Cerebellar nuclear complex (tissue), 1 donor: ENCODE results near the gene LPCAT2.
"Not testable (repeated sequence)": the region's sequence is repeated elsewhere in the genome, so short reads cannot be mapped to it uniquely, and the experiment has no call there.

Experiments used
- DNase-seq, 2 experiments: peaks; one replicate each; lab custom pipeline; 2025; lab: John Stamatoyannopoulos, UW

Gene LPCAT2

DNA sequence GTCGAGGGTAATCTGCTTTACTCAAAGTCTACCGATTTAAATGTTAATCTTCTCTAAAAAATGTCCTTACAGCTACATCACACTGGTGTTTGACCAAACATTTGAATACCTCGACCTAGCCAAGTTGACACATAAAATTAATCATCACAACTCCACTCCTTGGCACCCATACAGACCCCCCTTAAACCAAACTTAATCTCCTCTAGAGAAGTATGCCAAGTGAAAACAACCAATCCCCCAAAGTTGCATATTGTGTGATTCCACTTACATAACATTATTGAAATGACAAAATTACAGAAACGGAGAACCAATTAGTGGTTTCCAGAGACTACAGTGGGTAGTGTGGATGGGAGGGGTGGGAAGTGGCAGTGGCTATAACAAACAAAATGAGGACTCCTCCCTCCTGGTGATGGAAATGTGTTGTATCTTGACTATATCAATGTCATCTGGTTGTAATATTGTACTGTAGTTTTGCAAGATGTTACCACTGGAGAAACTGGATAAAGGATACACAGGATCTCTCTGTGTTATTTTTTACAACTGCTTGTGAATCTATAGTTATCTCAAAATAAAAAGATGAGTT, 97.0 kb downstream of the LPCAT2 start:
- no peak for DNase-seq

- DNase-seq = no peak
Measured at GRCh38 chr16:55613613-55614335, 104.9 kb downstream of the LPCAT2 start.

DNA sequence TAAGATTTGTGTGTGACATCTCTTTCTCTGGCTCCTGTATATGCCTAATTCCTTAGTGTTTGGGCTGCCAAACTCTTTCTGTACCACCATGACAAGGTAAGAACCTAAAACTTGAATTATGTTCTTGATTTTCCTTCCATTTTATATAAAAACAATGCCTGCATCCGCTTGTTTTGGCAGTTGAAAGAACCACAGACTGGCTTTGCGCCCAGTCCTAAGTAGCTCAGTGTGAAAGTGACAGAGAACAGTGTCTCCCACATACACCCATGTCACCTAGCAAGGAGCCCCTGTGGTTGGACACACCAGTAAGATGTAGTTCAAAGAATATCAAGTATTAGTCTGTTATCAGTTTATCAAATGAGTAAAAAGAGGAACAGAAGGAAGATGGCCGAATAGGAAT, 106.2 kb downstream of the LPCAT2 start:
- DNase-seq = no peak

DNA sequence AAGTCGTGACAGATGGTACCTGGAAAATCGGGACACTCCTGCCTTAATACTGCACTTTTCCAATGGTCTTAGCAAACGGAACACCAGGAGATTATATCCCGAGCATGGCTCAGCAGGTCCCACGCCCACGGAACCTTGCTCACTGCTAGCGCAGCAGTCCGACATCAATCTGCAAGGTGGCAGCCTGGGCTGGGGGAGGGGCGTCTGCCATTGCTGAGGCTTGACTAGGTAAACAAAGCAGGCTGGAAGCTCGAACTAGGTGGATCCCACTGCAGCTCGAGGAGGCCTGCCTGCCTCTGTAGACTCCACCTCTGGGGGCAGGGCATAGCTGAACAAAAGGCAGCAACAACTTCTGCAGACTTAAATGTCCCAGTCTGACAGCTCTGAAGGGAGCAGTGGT, 106.8 kb downstream of the LPCAT2 start:
- DNase-seq = not testable (repeated sequence)

DNA sequence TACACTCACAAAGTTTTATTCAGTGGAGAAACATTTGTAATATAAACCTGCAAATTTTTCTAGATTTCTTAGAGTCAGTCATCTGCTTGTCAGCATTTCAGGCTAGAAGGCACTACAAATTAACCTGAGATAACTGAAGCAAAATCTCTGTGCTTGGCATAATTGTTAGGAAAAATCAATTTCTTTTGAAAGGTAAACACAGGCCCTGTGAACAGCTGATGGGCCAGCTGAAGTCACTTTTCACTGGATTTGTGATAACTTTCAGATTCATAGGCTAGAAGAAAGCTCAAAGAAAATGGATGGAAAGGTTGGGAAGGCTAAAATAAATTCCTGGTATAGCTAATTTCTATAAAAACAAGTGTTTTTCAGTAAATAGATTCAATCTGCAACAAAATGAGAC, 112.9 kb downstream of the LPCAT2 start:
- no peak for DNase-seq

DNA sequence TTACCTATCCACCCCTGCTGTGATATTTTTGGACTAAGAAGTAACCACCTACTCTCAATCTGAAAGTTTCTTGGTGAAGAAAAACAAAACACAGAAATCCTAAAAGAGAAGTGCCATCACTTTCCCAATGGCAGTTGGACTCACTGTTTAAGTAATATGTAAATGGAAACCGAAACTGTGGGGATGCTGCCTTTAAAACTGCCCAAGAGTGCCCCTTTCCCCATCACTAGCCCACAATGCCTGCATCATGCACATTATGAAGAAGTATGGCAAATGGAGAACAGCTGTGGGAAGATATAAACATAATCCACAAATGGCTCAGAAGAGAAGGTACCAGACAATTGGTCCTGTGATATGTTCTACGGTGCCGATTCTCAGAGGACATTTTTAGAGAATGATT, 113.4 kb downstream of the LPCAT2 start:
- DNase-seq = no peak

GRCh38 chr16:55622930-55623561, 114.2 kb downstream of the LPCAT2 start:
- DNase-seq = no peak

DNA sequence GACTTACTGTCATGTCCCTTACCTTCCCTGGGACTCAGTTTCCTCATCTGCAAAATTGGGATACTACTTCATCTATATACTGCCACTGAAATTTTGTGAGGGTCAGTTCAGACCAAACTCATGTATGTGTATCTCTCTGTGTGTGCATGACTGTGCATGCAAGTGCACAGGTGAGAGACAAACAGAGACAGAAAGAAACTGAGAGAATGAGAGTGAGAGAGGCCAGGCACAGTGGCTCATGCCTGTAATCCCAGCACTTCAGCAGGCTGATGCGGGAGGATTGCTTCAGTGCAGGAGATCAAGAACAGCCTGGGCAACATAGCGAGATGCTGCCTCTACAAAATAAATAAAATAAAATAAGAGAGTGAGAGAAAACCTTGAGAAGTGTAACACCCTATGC, 114.8 kb downstream of the LPCAT2 start:
- DNase-seq = no peak

GRCh38 chr16:55624696-55625095, 115.8 kb downstream of the LPCAT2 start:
- no peak for DNase-seq

DNA sequence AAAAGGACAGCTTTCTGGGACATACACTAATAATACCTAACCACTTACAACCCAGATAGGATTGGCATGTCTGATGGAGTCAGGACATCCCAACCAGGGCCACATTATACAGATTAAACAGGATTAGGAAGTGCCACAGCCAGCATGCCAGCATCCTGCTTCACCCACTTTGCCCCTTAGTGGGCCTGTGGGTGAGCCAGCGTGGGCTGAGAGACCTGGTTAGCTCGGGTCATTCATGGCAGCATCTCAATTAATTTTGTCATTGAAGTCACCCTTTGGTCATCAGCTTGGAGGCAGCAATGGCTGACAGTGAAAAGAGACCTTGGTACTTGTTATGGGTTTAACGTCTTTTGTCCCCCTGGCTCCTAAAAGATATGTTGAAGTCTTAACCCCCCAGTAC, 117.0 kb downstream of the LPCAT2 start:
- no peak for DNase-seq

- DNase-seq = no peak
Measured at GRCh38 chr16:55628306-55628968, 119.6 kb downstream of the LPCAT2 start.

- DNase-seq = no peak
Measured at GRCh38 chr16:55630774-55631173, 121.9 kb downstream of the LPCAT2 start.

DNA sequence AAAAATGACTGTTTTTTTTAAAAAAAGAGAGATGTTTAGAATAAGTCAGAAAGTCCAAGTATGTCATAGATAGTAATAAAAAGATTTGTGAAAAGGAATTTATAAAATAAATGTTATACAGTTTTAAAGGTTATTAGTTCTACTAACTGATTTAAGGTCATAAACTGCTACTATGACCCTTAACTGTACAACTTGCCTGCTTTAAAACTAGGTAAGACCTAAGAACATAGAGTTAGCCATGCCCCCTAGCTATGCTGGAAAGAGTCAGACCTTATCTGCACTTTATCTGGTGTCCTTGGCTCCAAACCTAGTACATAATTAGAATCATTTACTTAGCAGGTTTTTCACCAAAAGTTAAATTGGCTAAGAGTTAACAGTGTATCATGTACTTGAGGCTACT, 123.4 kb downstream of the LPCAT2 start:
- DNase-seq = no peak

DNA sequence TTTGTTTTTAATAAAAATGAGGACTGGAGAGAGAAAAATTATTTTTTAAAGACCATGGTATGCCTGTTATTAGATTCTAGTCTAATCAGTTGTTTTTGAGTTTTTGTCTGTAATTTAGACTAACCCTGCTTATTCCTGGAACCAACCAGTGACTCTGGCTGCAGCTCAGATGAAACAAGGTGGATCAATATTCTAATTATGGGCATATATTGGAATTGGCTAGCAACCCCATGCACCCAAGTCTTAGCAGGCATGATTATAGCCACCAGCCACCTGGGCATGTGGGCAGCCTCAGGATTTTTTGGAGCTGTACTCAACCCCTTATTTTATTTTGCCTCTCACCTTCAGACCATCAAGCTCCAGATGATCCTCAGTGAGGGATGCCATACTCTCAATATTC, 125.3 kb downstream of the LPCAT2 start:
- no peak for DNase-seq
